Measurements from ENCODE around the gene CENPN. TPM values are rescaled to one million over a fixed set of nuclear protein-coding genes. Genes with fewer than 3 reads are reported as not detected.

The CENPN gene
- total and polyA plus RNA-seq, 10 of the 15 experiments (the other 5 are each of a cell fraction or from before 2014, with no cell fraction given), result 39.8 to 143 (median 66.8) TPM

- TF ChIP-seq ZNF24 (IDR thresholded peaks at IDR 0.05), result no peak
- TF ChIP-seq SP1 (IDR thresholded peaks at IDR 0.05; ENCODE audit: low read depth, low read length), result no peak
- no peak for TF ChIP-seq SKIL (IDR thresholded peaks at IDR 0.05; ENCODE audit: low read depth, poor library complexity, severe bottlenecking)
- peak; percentile 69; the same call in 1 of the 2 replicates for TF ChIP-seq GATAD2B (conservative IDR thresholded peaks at IDR 0.05; ENCODE audit: low read depth)
- no peak for TF ChIP-seq SUPT20H (IDR thresholded peaks at IDR 0.05; ENCODE audit: borderline replicate concordance, control insufficient read depth, low read depth, low read length)
- TF ChIP-seq, protein P1, sequence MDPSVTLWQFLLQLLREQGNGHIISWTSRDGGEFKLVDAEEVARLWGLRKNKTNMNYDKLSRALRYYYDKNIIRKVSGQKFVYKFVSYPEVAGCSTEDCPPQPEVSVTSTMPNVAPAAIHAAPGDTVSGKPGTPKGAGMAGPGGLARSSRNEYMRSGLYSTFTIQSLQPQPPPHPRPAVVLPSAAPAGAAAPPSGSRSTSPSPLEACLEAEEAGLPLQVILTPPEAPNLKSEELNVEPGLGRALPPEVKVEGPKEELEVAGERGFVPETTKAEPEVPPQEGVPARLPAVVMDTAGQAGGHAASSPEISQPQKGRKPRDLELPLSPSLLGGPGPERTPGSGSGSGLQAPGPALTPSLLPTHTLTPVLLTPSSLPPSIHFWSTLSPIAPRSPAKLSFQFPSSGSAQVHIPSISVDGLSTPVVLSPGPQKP (IDR thresholded peaks at IDR 0.05; ENCODE audit: low read depth, low read length), result no peak
Measured at GRCh38 chr16:81006211-81006812, 702 bp upstream of the CENPN start (continued).

GRCh38 chr16:81008505-81008789 is 1.4 kb downstream of the CENPN start:
- intact Hi-C loops (cut with micrococcal nuclease; ENCODE audit: unreplicated experiment), result loop anchor here (10.0 kb wide), 3 partner anchors 306 to 1646 kb away; partner anchors contain the start of gene GAN
- FAIRE-seq, result no peak
- peak overlapping the region; percentile 97 for H3K9ac ChIP-seq (ENCODE audit: control insufficient read depth, insufficient read depth, low read length)
- 89% methylated on average over 12 of the region's 12 CpGs for WGBS (ENCODE audit: insufficient coverage, insufficient replicate concordance, low lambda C conversion rate, missing lambda C conversion rate)
- no peak overlapping the region for H2AFZ ChIP-seq (ENCODE audit: control insufficient read depth, low read depth, low read length)
- POLR2A ChIA-PET, result no interaction called here
- CTCF ChIA-PET, result interaction anchor here (1.0 to 1.4 kb wide), 2 partner anchors 15 to 27 kb away, joined by 3 read pairs; partner anchors contain the start of gene ATMIN
- no peaks in the 10 kb centered on the region for H3K9me3 ChIP-seq (replicated peaks; ENCODE audit: control insufficient read depth, insufficient read depth, low read length)
- no peak for DNase-seq (ENCODE audit: low read depth, low spot score)
- no peaks in the 10 kb centered on the region for H4K20me1 ChIP-seq (ENCODE audit: control insufficient read depth, insufficient read depth)
- no TSS peak for BruUV-seq (replicated peaks)
- ATAC-seq, result no peak
- H3K27ac ChIP-seq (ENCODE audit: control insufficient read depth, insufficient read depth), result peak overlapping the region; percentile 100
- in situ Hi-C loops (cut with MboI), result no loop called here
- no peaks in the 10 kb centered on the region for H3K27me3 ChIP-seq (replicated peaks in 1 of 2; ENCODE audit: control insufficient read depth in 2 of 2, insufficient read depth in 2 of 2, low read length in 1 of 2)
- H3K79me2 ChIP-seq (ENCODE audit: control insufficient read depth, insufficient read depth, low read length), result peaks cover 65% of the 10 kb centered on the region
- H3K4me2 ChIP-seq (ENCODE audit: control insufficient read depth, insufficient read depth), result peak overlapping the region; percentile 79
- peak overlapping the region; percentile 93 for H3K4me3 ChIP-seq
- RAD21 ChIA-PET (ENCODE audit: unreplicated experiment), result no interaction called here
- SMC1A ChIA-PET (ENCODE audit: uncharacterized antibody, unreplicated experiment), result interaction anchor here (0.6 to 1.1 kb wide), 3 partner anchors 10 to 36 kb away, joined by 3 read pairs; no protein-coding TSS in a partner anchor
- peaks cover 9% of the 10 kb centered on the region for H3K4me1 ChIP-seq (ENCODE audit: control insufficient read depth, insufficient read depth, low read length)
- peaks cover 6 to 7% of the 10 kb centered on the region in 2 experiments; a peak in 3 of 4 replicates for H3K36me3 ChIP-seq (ENCODE audit: control insufficient read depth in 2 of 2, insufficient read depth in 2 of 2, low read length in 1 of 2)
- TF ChIP-seq, protein P2, sequence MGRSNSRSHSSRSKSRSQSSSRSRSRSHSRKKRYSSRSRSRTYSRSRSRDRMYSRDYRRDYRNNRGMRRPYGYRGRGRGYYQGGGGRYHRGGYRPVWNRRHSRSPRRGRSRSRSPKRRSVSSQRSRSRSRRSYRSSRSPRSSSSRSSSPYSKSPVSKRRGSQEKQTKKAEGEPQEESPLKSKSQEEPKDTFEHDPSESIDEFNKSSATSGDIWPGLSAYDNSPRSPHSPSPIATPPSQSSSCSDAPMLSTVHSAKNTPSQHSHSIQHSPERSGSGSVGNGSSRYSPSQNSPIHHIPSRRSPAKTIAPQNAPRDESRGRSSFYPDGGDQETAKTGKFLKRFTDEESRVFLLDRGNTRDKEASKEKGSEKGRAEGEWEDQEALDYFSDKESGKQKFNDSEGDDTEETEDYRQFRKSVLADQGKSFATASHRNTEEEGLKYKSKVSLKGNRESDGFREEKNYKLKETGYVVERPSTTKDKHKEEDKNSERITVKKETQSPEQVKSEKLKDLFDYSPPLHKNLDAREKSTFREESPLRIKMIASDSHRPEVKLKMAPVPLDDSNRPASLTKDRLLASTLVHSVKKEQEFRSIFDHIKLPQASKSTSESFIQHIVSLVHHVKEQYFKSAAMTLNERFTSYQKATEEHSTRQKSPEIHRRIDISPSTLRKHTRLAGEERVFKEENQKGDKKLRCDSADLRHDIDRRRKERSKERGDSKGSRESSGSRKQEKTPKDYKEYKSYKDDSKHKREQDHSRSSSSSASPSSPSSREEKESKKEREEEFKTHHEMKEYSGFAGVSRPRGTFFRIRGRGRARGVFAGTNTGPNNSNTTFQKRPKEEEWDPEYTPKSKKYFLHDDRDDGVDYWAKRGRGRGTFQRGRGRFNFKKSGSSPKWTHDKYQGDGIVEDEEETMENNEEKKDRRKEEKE (IDR thresholded peaks at IDR 0.05), result no peak
- no peak for TF ChIP-seq ZNF592 (IDR thresholded peaks at IDR 0.05)
- no peak for TF ChIP-seq HCFC1 (IDR thresholded peaks at IDR 0.05; ENCODE audit: low read length)
- TF ChIP-seq FOXM1 (IDR thresholded peaks at IDR 0.05; ENCODE audit: low read depth, low read length), result no peak
- TF ChIP-seq LARP7 (IDR thresholded peaks at IDR 0.05), result no peak
- TF ChIP-seq SUPT20H (IDR thresholded peaks at IDR 0.05; ENCODE audit: borderline replicate concordance, control insufficient read depth, low read depth, low read length), result no peak

All from GM12878 (cell line).